HepG2 (cell line): ENCODE data around the gene DHRS13. TPM values are rescaled to one million over a fixed set of nuclear protein-coding genes. Genes with fewer than 3 reads are reported as not detected.
A peak's percentile ranks its signal among the peaks of the same experiment; 100 is the strongest.

Experiments used
- CBX2 ChIP-seq, 2 experiments: fragments of 200-600 bp in 1 of 2; sonication (generic); formaldehyde crosslinking in 1 of 2; IDR thresholded peaks; 2 replicates each; pipeline versions ENCODE4 v1.7.0 to v1.8.1; 2018 to 2022; ENCODE audit warnings: low read depth in 2 of 2, low read length in 1 of 2, mild to moderate bottlenecking in 1 of 2, missing genetic modification reagents in 1 of 2
- HNF4A ChIP-seq: sonication (generic); formaldehyde crosslinking; IDR thresholded peaks from 2 replicates; pipeline ENCODE4 v1.4.0; 2020; ENCODE audit warnings: missing genetic modification reagents
- MTA3 ChIP-seq: sonication (generic); formaldehyde crosslinking; IDR thresholded peaks from 2 replicates; pipeline ENCODE4 v1.4.0; 2020; ENCODE audit warnings: missing genetic modification reagents
- NR2F6 ChIP-seq, 2 experiments: IDR thresholded peaks; 2 replicates each; pipeline ENCODE4 v1.6.1; 2016; ENCODE audit warnings: antibody characterized with exemption in 1 of 2, mild to moderate bottlenecking in 1 of 2
- PRDM10 ChIP-seq: sonication (generic); formaldehyde crosslinking; IDR thresholded peaks from 2 replicates; pipeline ENCODE4 v1.4.0; 2020; ENCODE audit warnings: low read depth, missing genetic modification reagents
- PTBP1 ChIP-seq: fragments of 200-400 bp; formaldehyde crosslinking; IDR thresholded peaks from 2 replicates; pipeline ENCODE4 v1.6.1; 2018; ENCODE audit warnings: low read length, low read depth; ENCODE audit not compliant: poor library complexity, severe bottlenecking
- SSRP1 ChIP-seq: IDR thresholded peaks from 2 replicates; pipeline ENCODE4 v1.6.1; 2016; ENCODE audit warnings: control low read depth
- TRAFD1 ChIP-seq: sonication (generic); formaldehyde crosslinking; IDR thresholded peaks from 2 replicates; pipeline ENCODE4 v1.5.1; 2020; ENCODE audit warnings: missing genetic modification reagents, mild to moderate bottlenecking, borderline replicate concordance
- ZBTB4 ChIP-seq: sonication (generic); formaldehyde crosslinking; IDR thresholded peaks from 2 replicates; pipeline ENCODE4 v1.4.0; 2020; ENCODE audit warnings: missing genetic modification reagents, mild to moderate bottlenecking, borderline replicate concordance
- ZFP90 ChIP-seq: sonication (generic); formaldehyde crosslinking; IDR thresholded peaks from 2 replicates; pipeline ENCODE4 v1.8.0; 2022; ENCODE audit warnings: missing genetic modification reagents, mild to moderate bottlenecking, inconsistent platforms, borderline replicate concordance
- ZNF274 ChIP-seq: sonication (generic); formaldehyde crosslinking; IDR thresholded peaks from 2 replicates; pipeline ENCODE4 v1.5.1; 2020; ENCODE audit warnings: mild to moderate bottlenecking, missing genetic modification reagents
- ZNF276 ChIP-seq: sonication (generic); formaldehyde crosslinking; IDR thresholded peaks from 2 replicates; pipeline ENCODE4 v1.4.0; 2020; ENCODE audit warnings: mild to moderate bottlenecking, low read depth, missing genetic modification reagents
- ZNF496 ChIP-seq: sonication (generic); formaldehyde crosslinking; IDR thresholded peaks from 2 replicates; pipeline ENCODE4 v1.8.1; 2023; ENCODE audit warnings: mild to moderate bottlenecking, moderate library complexity, missing genetic modification reagents; ENCODE audit not compliant: insufficient replicate concordance
- ZNF556 ChIP-seq: sonication (generic); formaldehyde crosslinking; IDR thresholded peaks from 2 replicates; pipeline ENCODE4 v1.4.0; 2020; ENCODE audit warnings: mild to moderate bottlenecking, missing genetic modification reagents, borderline replicate concordance
- ZNF572 ChIP-seq: sonication (generic); formaldehyde crosslinking; IDR thresholded peaks from 2 replicates; pipeline ENCODE4 v1.5.1; 2020; ENCODE audit warnings: mild to moderate bottlenecking, missing genetic modification reagents
- ZNF709 ChIP-seq: sonication (generic); formaldehyde crosslinking; IDR thresholded peaks from 2 replicates; pipeline ENCODE4 v1.5.0; 2020; ENCODE audit warnings: mild to moderate bottlenecking, missing genetic modification reagents
- polyA plus RNA-seq, 8 experiments: library from polyadenylated mRNA; depleted of rRNA in 3 of 8; stranded (reverse) in 7 of 8; unstranded in 1 of 8; fragments of >200 nt; fragmentation: Illumina TruSeq in 4 of 8; extraction: Trizol in 4 of 8; gene quantifications; 2 replicates each; pipeline versions ENCODE4 v1.2.1 to v1.2.3, GENCODE V29; 2011 to 2016; ENCODE audit warnings: low read depth in 4 of 8, missing spikeins in 1 of 8, mixed read lengths in 1 of 8; ENCODE audit not compliant: insufficient read depth in 1 of 8
- total RNA-seq, 5 experiments: library from RNA; depleted of rRNA; stranded (reverse); fragments of >200 nt; fragmentation: Illumina TruSeq; extraction: Trizol; gene quantifications; 2 replicates each; pipeline ENCODE4 v1.2.3, GENCODE V29; 2016; ENCODE audit warnings: low read depth in 1 of 5

Gene DHRS13
- total and polyA plus RNA-seq, 2 of the 13 experiments (the other 11 are each of a cell fraction or from before 2014, with no cell fraction given) = 11.8 to 12.6 TPM

- no peak for TF ChIP-seq PRDM10
- no peak for TF ChIP-seq TRAFD1 (CRISPR knock-in tag)
- TF ChIP-seq ZBTB4 (CRISPR knock-in tag) = no peak
- no peak for TF ChIP-seq ZNF572 (CRISPR knock-in tag)
- no peak for TF ChIP-seq ZNF709 (CRISPR knock-in tag)
- TF ChIP-seq SSRP1 (CRISPR knock-in tag) = no peak
- TF ChIP-seq ZNF556 (CRISPR knock-in tag) = no peak
- TF ChIP-seq ZNF276 (CRISPR knock-in tag) = no peak
- no peak for TF ChIP-seq CBX2 (IDR thresholded peaks at IDR 0.05; ENCODE audit: low read depth, low read length)
- 0 out of 2 replicates have a peak, but pooled peaks have one; percentile 48 for TF ChIP-seq CBX2 (CRISPR knock-in tag; IDR thresholded peaks at IDR 0.05; ENCODE audit: low read depth)
- no peak for TF ChIP-seq ZFP90 (CRISPR knock-in tag)
- TF ChIP-seq HNF4A = no peak
- no peak for TF ChIP-seq PTBP1
- no peak for TF ChIP-seq MTA3 (CRISPR knock-in tag)
- no peak for TF ChIP-seq ZNF274 (CRISPR knock-in tag)
- TF ChIP-seq ZNF496 (CRISPR knock-in tag) = no peak
- TF ChIP-seq NR2F6 (IDR thresholded peaks at IDR 0.05) = no peak
- no peak; the same call in 1 of the 2 replicates for TF ChIP-seq NR2F6 (CRISPR knock-in tag; IDR thresholded peaks at IDR 0.05)
Measured at GRCh38 chr17:28897769-28898526, 4.9 kb downstream of the DHRS13 start (continued).
